Measurements from ENCODE around the gene HIVEP1. TPM values are rescaled to one million over a fixed set of nuclear protein-coding genes. Genes with fewer than 3 reads are reported as not detected.
A peak's percentile ranks its signal among the peaks of the same experiment; 100 is the strongest.
"Not testable (repeated sequence)": the region's sequence is repeated elsewhere in the genome, so short reads cannot be mapped to it uniquely, and the experiment has no call there.

Gene HIVEP1
- total RNA-seq, 8 experiments from 2014 or later, result 15.0 to 54.8 (median 16.5) TPM

GRCh38 chr6:12152023-12152970 is 140.2 kb downstream of the HIVEP1 start:
- in situ Hi-C loops (cut with MboI; ENCODE audit: low pct_unique_long_range_greater_than_20kb in 2 of 9, low sequenced_read_pairs in 9 of 9, unreplicated experiment in 9 of 9), result no loop called here
- Histone ChIP-seq H3K27ac (no peak overlapping the region), H3K4me1 (replicated peaks in 1 of 2) (no peaks in the 10 kb centered on the region), H3K4me3 (no peak overlapping the region)
- WGBS, 10 experiments, result 7 to 68% (median 60%) methylated on average over 2 to 9 of the region's 9 CpGs
- ATAC-seq (replicated peaks in 6 of 8), result peak in 2 of 8 experiments; percentile 22 to 83

- H3K4me3 ChIP-seq; in situ Hi-C loops (cut with MboI; ENCODE audit: low pct_unique_long_range_greater_than_20kb in 2 of 9, low sequenced_read_pairs in 9 of 9, unreplicated experiment in 9 of 9); H3K4me1 ChIP-seq (replicated peaks in 1 of 2); ATAC-seq (replicated peaks in 6 of 8); H3K27ac ChIP-seq: not testable (repeated sequence)
- 35 to 80% (median 51%) methylated on average over 1 to 2 of the region's 2 CpGs for WGBS, 10 experiments
These were observed 143.7 kb downstream of the HIVEP1 start for GRCh38 chr6:12155769-12156168.

GRCh38 chr6:12158686-12159415 is 146.7 kb downstream of the HIVEP1 start:
- Histone ChIP-seq H3K4me3 (no peak overlapping the region), H3K4me1 (replicated peaks in 1 of 2) (no peaks in the 10 kb centered on the region), H3K27ac (no peak overlapping the region)
- in situ Hi-C loops (cut with MboI; ENCODE audit: low pct_unique_long_range_greater_than_20kb in 2 of 9, low sequenced_read_pairs in 9 of 9, unreplicated experiment in 9 of 9), result no loop called here
- no peak for ATAC-seq (replicated peaks in 6 of 8)
- WGBS, 10 experiments, result 86 to 100% (median 99%) methylated on average over 6 to 15 of the region's 16 CpGs; no CpG with 5 or more reads in 1 of the 10 experiments

- H3K4me3 ChIP-seq, result no peak overlapping the region
- 6 to 100% (median 72%) methylated on average over 2 to 4 of the region's 4 CpGs; no CpG with 5 or more reads in 1 of the 10 experiments for WGBS, 10 experiments
- in situ Hi-C loops (cut with MboI; ENCODE audit: low pct_unique_long_range_greater_than_20kb in 2 of 9, low sequenced_read_pairs in 9 of 9, unreplicated experiment in 9 of 9), result no loop called here
- H3K4me1 ChIP-seq (replicated peaks in 1 of 2), result no peaks in the 10 kb centered on the region
- no peak overlapping the region for H3K27ac ChIP-seq
- peak in 6 of 8 experiments; percentile 23 to 67 (median 48) for ATAC-seq (replicated peaks in 6 of 8)
These were observed 148.2 kb downstream of the HIVEP1 start for GRCh38 chr6:12160326-12160725.

GRCh38 chr6:12162213-12162612 is 150.1 kb downstream of the HIVEP1 start:
- Histone ChIP-seq H3K27ac (no peak overlapping the region), H3K4me1 (replicated peaks in 1 of 2) (no peaks in the 10 kb centered on the region), H3K4me3 (no peak overlapping the region)
- WGBS, 10 experiments, result 83 to 100% (median 96%) methylated on average over 1 to 5 of the region's 5 CpGs; no CpG with 5 or more reads in 1 of the 10 experiments
- ATAC-seq (replicated peaks in 6 of 8), result no peak
- in situ Hi-C loops (cut with MboI; ENCODE audit: low pct_unique_long_range_greater_than_20kb in 2 of 9, low sequenced_read_pairs in 9 of 9, unreplicated experiment in 9 of 9), result no loop called here

GRCh38 chr6:12163149-12163548 is 151.0 kb downstream of the HIVEP1 start:
- 60 to 100% (median 80%) methylated on average over 1 to 3 of the region's 3 CpGs; no CpG with 5 or more reads in 2 of the 10 experiments for WGBS, 10 experiments
- no peak overlapping the region for H3K27ac ChIP-seq
- in situ Hi-C loops (cut with MboI; ENCODE audit: low pct_unique_long_range_greater_than_20kb in 2 of 9, low sequenced_read_pairs in 9 of 9, unreplicated experiment in 9 of 9), result no loop called here
- H3K4me1 ChIP-seq (replicated peaks in 1 of 2), result no peaks in the 10 kb centered on the region
- no peak overlapping the region for H3K4me3 ChIP-seq
- ATAC-seq (replicated peaks in 6 of 8), result no peak

GRCh38 chr6:12163744-12164507 is 151.8 kb downstream of the HIVEP1 start:
- in situ Hi-C loops (cut with MboI; ENCODE audit: low pct_unique_long_range_greater_than_20kb in 2 of 9, low sequenced_read_pairs in 9 of 9, unreplicated experiment in 9 of 9), result no loop called here
- H3K27ac ChIP-seq, result no peak overlapping the region
- no peak for ATAC-seq (replicated peaks in 6 of 8)
- no peak overlapping the region for H3K4me3 ChIP-seq
- H3K4me1 ChIP-seq (replicated peaks in 1 of 2), result no peaks in the 10 kb centered on the region
- 86 to 100% (median 98%) methylated on average over 3 to 12 of the region's 19 CpGs; no CpG with 5 or more reads in 1 of the 10 experiments for WGBS, 10 experiments

- H3K4me1 ChIP-seq (replicated peaks in 1 of 2), result no peaks in the 10 kb centered on the region
- ATAC-seq (replicated peaks in 6 of 8), result no peak
- H3K27ac ChIP-seq, result no peak overlapping the region
- in situ Hi-C loops (cut with MboI; ENCODE audit: low pct_unique_long_range_greater_than_20kb in 2 of 9, low sequenced_read_pairs in 9 of 9, unreplicated experiment in 9 of 9), result no loop called here
- H3K4me3 ChIP-seq, result no peak overlapping the region
These were observed 152.3 kb downstream of the HIVEP1 start for GRCh38 chr6:12164508-12164770.

GRCh38 chr6:12165297-12165696 is 153.2 kb downstream of the HIVEP1 start:
- 71 to 96% (median 86%) methylated on average over 2 to 4 of the region's 4 CpGs; no CpG with 5 or more reads in 2 of the 10 experiments for WGBS, 10 experiments
- H3K4me3 ChIP-seq, result no peak overlapping the region
- H3K4me1 ChIP-seq (replicated peaks in 1 of 2), result peaks cover 0 to 2% of the 10 kb centered on the region in 2 donors
- ATAC-seq (replicated peaks in 6 of 8), result no peak
- H3K27ac ChIP-seq, result no peak overlapping the region
- in situ Hi-C loops (cut with MboI; ENCODE audit: low pct_unique_long_range_greater_than_20kb in 2 of 9, low sequenced_read_pairs in 9 of 9, unreplicated experiment in 9 of 9), result no loop called here

- in situ Hi-C loops (cut with MboI; ENCODE audit: low pct_unique_long_range_greater_than_20kb in 2 of 9, low sequenced_read_pairs in 9 of 9, unreplicated experiment in 9 of 9), result no loop called here
- Histone ChIP-seq H3K27ac (no peak overlapping the region), H3K4me3 (no peak overlapping the region), H3K4me1 (replicated peaks in 1 of 2) (peaks cover 0 to 6% of the 10 kb centered on the region in 2 donors)
- ATAC-seq (replicated peaks in 6 of 8), result no peak
- WGBS, 10 experiments, result 40 to 100% (median 95%) methylated on average over 1 to 5 of the region's 5 CpGs; no CpG with 5 or more reads in 1 of the 10 experiments
These were observed 153.7 kb downstream of the HIVEP1 start for GRCh38 chr6:12165722-12166280.

GRCh38 chr6:12169377-12169776 is 157.3 kb downstream of the HIVEP1 start:
- 71 to 100% (median 90%) methylated on average over 1 of the region's 1 CpG; no CpG with 5 or more reads in 4 of the 10 experiments for whole genome bisulfite sequencing, 10 experiments
- in situ Hi-C loops (cut with MboI; ENCODE audit: low pct_unique_long_range_greater_than_20kb in 2 of 9, low sequenced_read_pairs in 9 of 9, unreplicated experiment in 9 of 9), result no loop called here
- ATAC-seq (replicated peaks in 6 of 8), result no peak
- no peak overlapping the region for H3K4me3 ChIP-seq
- peaks cover 0 to 21% of the 10 kb centered on the region in 2 donors for H3K4me1 ChIP-seq (replicated peaks in 1 of 2)
- H3K27ac ChIP-seq, result no peak overlapping the region

GRCh38 chr6:12170351-12171092 is 158.4 kb downstream of the HIVEP1 start:
- Histone ChIP-seq H3K4me1 (replicated peaks in 1 of 2) (peaks cover 0 to 21% of the 10 kb centered on the region in 2 donors), H3K27ac (no peak overlapping the region), H3K4me3 (no peak overlapping the region)
- in situ Hi-C loops (cut with MboI; ENCODE audit: low pct_unique_long_range_greater_than_20kb in 2 of 9, low sequenced_read_pairs in 9 of 9, unreplicated experiment in 9 of 9), result no loop called here
- WGBS, 10 experiments, result 40 to 93% (median 87%) methylated on average over 3 to 12 of the region's 13 CpGs
- no peak for ATAC-seq (replicated peaks in 6 of 8)
